HUDEP-2 (cell line): ENCODE data around the gene PCBP2.

ENCODE experiments used
- DNase-seq, 76 experiments: peaks; one replicate each; lab custom pipeline; 2025; ENCODE audit not compliant: unreplicated experiment in 76 of 76; lab: John Stamatoyannopoulos, UW

The PCBP2 gene

GRCh38 chr12:53505555-53506449 lies 53.9 kb downstream of the PCBP2 start:
- no peak for DNase-seq

- DNase-seq: no peak
These were observed 54.5 kb downstream of the PCBP2 start for GRCh38 chr12:53506450-53506785.

- DNase-seq: no peak
These were observed 55.1 kb downstream of the PCBP2 start, which contains the start of gene NPFF for GRCh38 chr12:53506881-53507602. Gene NPFF, minus strand, starts transcription at chr12:53507484. Its CDS starts 10 bp downstream, at chr12:53507474.

GRCh38 chr12:53507603-53507885 lies 55.6 kb downstream of the PCBP2 start:
- DNase-seq: no peak

- DNase-seq: peak in 71 of 76 experiments; percentile 3 to 86 (median 61)
These were observed 56.8 kb downstream of the PCBP2 start for GRCh38 chr12:53508534-53509170.

- DNase-seq: no peak
These were observed 58.4 kb downstream of the PCBP2 start for GRCh38 chr12:53510181-53510812.

GRCh38 chr12:53513712-53514410 lies 62.0 kb downstream of the PCBP2 start:
- no peak for DNase-seq

GRCh38 chr12:53514628-53515290 lies 62.9 kb downstream of the PCBP2 start:
- DNase-seq: no peak

GRCh38 chr12:53515291-53515680 lies 63.4 kb downstream of the PCBP2 start:
- no peak for DNase-seq

- DNase-seq: no peak
These were observed 65.0 kb downstream of the PCBP2 start for GRCh38 chr12:53516758-53517455.

GRCh38 chr12:53518381-53518780 lies 66.5 kb downstream of the PCBP2 start:
- DNase-seq: no peak

GRCh38 chr12:53523131-53523530 lies 71.2 kb downstream of the PCBP2 start:
- no peak for DNase-seq

- no peak for DNase-seq
These were observed 72.6 kb downstream of the PCBP2 start for GRCh38 chr12:53524476-53524875.

GRCh38 chr12:53530061-53530460 lies 78.2 kb downstream of the PCBP2 start:
- DNase-seq: no peak
